ENCODE measurements around the gene TREM2. TPM values are rescaled to one million over a fixed set of nuclear protein-coding genes. Genes with fewer than 3 reads are reported as not detected.

The TREM2 gene
- total RNA-seq, 1 donor, result under 0.01 TPM

- H3K36me3 ChIP-seq (ENCODE audit: insufficient read depth, low read length), result no peaks in the 10 kb centered on the region
These were observed 14.4 kb upstream of the TREM2 start for GRCh38 chr6:41177287-41177686.

GRCh38 chr6:41176189-41176588 lies 13.3 kb upstream of the TREM2 start:
- no peaks in the 10 kb centered on the region for H3K9me3 ChIP-seq (ENCODE audit: low read depth, low read length)
- H4K20me1 ChIP-seq (ENCODE audit: insufficient read depth, low read length), result no peaks in the 10 kb centered on the region
- no peak overlapping the region for H3K27ac ChIP-seq (ENCODE audit: low read depth, low read length)
- no peaks in the 10 kb centered on the region for H3K79me2 ChIP-seq (ENCODE audit: insufficient read depth, low read length)
- H2AFZ ChIP-seq (ENCODE audit: low read length), result no peak overlapping the region
- no peak for DNase-seq (ENCODE audit: insufficient read length, low spot score, missing footprints)
- H3K4me3 ChIP-seq (ENCODE audit: insufficient read depth, low read length), result no peak overlapping the region
- no peak overlapping the region for H3K4me2 ChIP-seq (ENCODE audit: insufficient read depth, low read length)
- no peak for TF ChIP-seq CTCF (IDR thresholded peaks at IDR 0.05; ENCODE audit: extremely low read depth, low read depth, low read length)
- H3K4me1 ChIP-seq (ENCODE audit: insufficient read depth, low read length), result no peaks in the 10 kb centered on the region
- H3K36me3 ChIP-seq (ENCODE audit: insufficient read depth, low read length), result no peaks in the 10 kb centered on the region
- no peaks in the 10 kb centered on the region for H3K27me3 ChIP-seq (ENCODE audit: insufficient read depth, low read length)

More at GRCh38 chr6:41177287-41177686, 14.4 kb upstream of the TREM2 start:
- Histone ChIP-seq H3K4me1 (ENCODE audit: insufficient read depth, low read length) (no peaks in the 10 kb centered on the region), H4K20me1 (ENCODE audit: insufficient read depth, low read length) (no peaks in the 10 kb centered on the region), H3K9me3 (ENCODE audit: low read depth, low read length) (no peaks in the 10 kb centered on the region), H3K4me3 (ENCODE audit: insufficient read depth, low read length) (no peak overlapping the region), H3K4me2 (ENCODE audit: insufficient read depth, low read length) (no peak overlapping the region), H3K27ac (ENCODE audit: low read depth, low read length) (no peak overlapping the region), H3K79me2 (ENCODE audit: insufficient read depth, low read length) (no peaks in the 10 kb centered on the region), H2AFZ (ENCODE audit: low read length) (no peak overlapping the region), H3K27me3 (ENCODE audit: insufficient read depth, low read length) (no peaks in the 10 kb centered on the region)
- DNase-seq (ENCODE audit: insufficient read length, low spot score, missing footprints), result no peak
- no peak for TF ChIP-seq CTCF (IDR thresholded peaks at IDR 0.05; ENCODE audit: extremely low read depth, low read depth, low read length)

- DNase-seq (ENCODE audit: insufficient read length, low spot score, missing footprints), result no peak
- H3K27me3 ChIP-seq (ENCODE audit: insufficient read depth, low read length), result no peaks in the 10 kb centered on the region
- H3K27ac ChIP-seq (ENCODE audit: low read depth, low read length), result no peak overlapping the region
- no peak overlapping the region for H3K4me2 ChIP-seq (ENCODE audit: insufficient read depth, low read length)
- H3K36me3 ChIP-seq (ENCODE audit: insufficient read depth, low read length), result no peaks in the 10 kb centered on the region
- H2AFZ ChIP-seq (ENCODE audit: low read length), result no peak overlapping the region
- no peaks in the 10 kb centered on the region for H4K20me1 ChIP-seq (ENCODE audit: insufficient read depth, low read length)
- H3K9me3 ChIP-seq (ENCODE audit: low read depth, low read length), result no peaks in the 10 kb centered on the region
- no peaks in the 10 kb centered on the region for H3K79me2 ChIP-seq (ENCODE audit: insufficient read depth, low read length)
- no peak overlapping the region for H3K4me3 ChIP-seq (ENCODE audit: insufficient read depth, low read length)
- no peak for TF ChIP-seq CTCF (IDR thresholded peaks at IDR 0.05; ENCODE audit: extremely low read depth, low read depth, low read length)
- no peaks in the 10 kb centered on the region for H3K4me1 ChIP-seq (ENCODE audit: insufficient read depth, low read length)
These were observed 12.2 kb upstream of the TREM2 start for GRCh38 chr6:41175084-41175483.

GRCh38 chr6:41174610-41175009 lies 11.7 kb upstream of the TREM2 start:
- Histone ChIP-seq H3K27ac (ENCODE audit: low read depth, low read length) (no peak overlapping the region), H3K4me3 (ENCODE audit: insufficient read depth, low read length) (no peak overlapping the region), H3K4me1 (ENCODE audit: insufficient read depth, low read length) (no peaks in the 10 kb centered on the region), H3K4me2 (ENCODE audit: insufficient read depth, low read length) (no peak overlapping the region), H3K36me3 (ENCODE audit: insufficient read depth, low read length) (no peaks in the 10 kb centered on the region), H3K27me3 (ENCODE audit: insufficient read depth, low read length) (no peaks in the 10 kb centered on the region), H3K79me2 (ENCODE audit: insufficient read depth, low read length) (no peaks in the 10 kb centered on the region), H3K9me3 (ENCODE audit: low read depth, low read length) (no peaks in the 10 kb centered on the region), H4K20me1 (ENCODE audit: insufficient read depth, low read length) (no peaks in the 10 kb centered on the region), H2AFZ (ENCODE audit: low read length) (no peak overlapping the region)
- no peak for TF ChIP-seq CTCF (IDR thresholded peaks at IDR 0.05; ENCODE audit: extremely low read depth, low read depth, low read length)
- DNase-seq (ENCODE audit: insufficient read length, low spot score, missing footprints), result no peak

Measured in osteoblast (primary cell).